DND-41 (cell line): ENCODE measurements around the gene MT1E.

Source experiments
- EZH2 ChIP-seq: IDR thresholded peaks from 3 replicates; pipeline ENCODE4 v1.6.1; 2012; ENCODE audit warnings: borderline replicate concordance, low read depth, mild to moderate bottlenecking, moderate library complexity, low read length, inconsistent platforms; ENCODE audit not compliant: severe bottlenecking
- TF ChIP-seq, protein P1 (sequence below): IDR thresholded peaks from 2 replicates; pipeline ENCODE4 v1.5.1; 2012; ENCODE audit warnings: borderline replicate concordance, low read length, moderate library complexity, mild to moderate bottlenecking; ENCODE audit not compliant: poor library complexity, severe bottlenecking; ENCODE audit errors: extremely low read depth

DNA sequence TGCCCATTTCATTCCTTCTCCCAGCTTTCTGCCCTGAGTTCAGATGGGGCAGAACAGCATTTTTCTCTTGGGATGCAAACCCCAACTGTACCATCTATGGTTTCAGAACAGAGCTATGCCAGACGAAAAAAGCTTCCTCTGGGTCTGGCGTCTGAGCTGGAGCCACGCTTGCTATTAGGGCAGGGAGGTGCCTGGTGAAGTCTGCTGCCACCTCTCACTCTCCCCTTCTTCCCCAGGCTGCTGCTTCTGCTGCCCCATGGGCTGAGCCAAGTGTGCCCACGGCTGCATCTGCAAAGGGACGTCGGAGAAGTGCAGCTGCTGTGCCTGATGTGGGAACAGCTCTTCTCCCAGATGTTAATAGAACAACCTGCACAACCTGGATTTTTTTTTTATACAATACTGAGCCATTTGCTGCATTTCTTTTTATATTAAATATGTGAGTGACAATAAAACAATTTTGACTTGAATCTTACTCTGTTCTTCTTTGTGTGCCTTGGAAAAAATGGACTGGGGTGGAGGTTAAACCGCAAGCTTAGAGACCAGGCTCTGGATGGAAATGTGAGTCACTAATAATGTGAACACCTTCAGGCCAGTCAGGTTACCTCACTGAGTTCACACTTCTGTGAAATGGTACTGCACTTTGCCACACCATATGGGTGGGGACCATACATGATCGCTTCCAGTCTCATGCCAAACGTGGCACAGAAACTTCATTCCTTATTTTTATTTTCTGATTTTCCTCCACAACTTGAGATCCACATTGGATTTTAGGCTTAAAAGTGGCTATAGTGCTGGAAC lies 11.2 kb downstream of the MT1E start:
- TF ChIP-seq, protein P1, sequence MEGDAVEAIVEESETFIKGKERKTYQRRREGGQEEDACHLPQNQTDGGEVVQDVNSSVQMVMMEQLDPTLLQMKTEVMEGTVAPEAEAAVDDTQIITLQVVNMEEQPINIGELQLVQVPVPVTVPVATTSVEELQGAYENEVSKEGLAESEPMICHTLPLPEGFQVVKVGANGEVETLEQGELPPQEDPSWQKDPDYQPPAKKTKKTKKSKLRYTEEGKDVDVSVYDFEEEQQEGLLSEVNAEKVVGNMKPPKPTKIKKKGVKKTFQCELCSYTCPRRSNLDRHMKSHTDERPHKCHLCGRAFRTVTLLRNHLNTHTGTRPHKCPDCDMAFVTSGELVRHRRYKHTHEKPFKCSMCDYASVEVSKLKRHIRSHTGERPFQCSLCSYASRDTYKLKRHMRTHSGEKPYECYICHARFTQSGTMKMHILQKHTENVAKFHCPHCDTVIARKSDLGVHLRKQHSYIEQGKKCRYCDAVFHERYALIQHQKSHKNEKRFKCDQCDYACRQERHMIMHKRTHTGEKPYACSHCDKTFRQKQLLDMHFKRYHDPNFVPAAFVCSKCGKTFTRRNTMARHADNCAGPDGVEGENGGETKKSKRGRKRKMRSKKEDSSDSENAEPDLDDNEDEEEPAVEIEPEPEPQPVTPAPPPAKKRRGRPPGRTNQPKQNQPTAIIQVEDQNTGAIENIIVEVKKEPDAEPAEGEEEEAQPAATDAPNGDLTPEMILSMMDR: no peak
- TF ChIP-seq EZH2: no peak
